Tibial nerve (tissue), 4 donors: ENCODE data around the gene SEL1L. TPM values are rescaled to one million over a fixed set of nuclear protein-coding genes. Genes with fewer than 3 reads are reported as not detected.

Experiments
- DNase-seq, 2 donors: peaks; one replicate each; pipeline ENCODE4 v3.0.0-alpha.2; 2019; ENCODE audit warnings: low spot score in 2 of 2
- H3K27ac ChIP-seq, 4 donors: fragments of 200-600 bp; sonication (generic) in 3 of 4; one replicate each; pipeline ENCODE4 v1.5.1; 2017 to 2019; ENCODE audit warnings: mild to moderate bottlenecking in 1 of 4
- H3K27me3 ChIP-seq, 2 donors: fragments of 200-600 bp; sonication (generic) in 1 of 2; one replicate each; pipeline versions ENCODE4 v1.5.1 to v1.6.0; 2017 to 2019
- H3K36me3 ChIP-seq, 3 donors: fragments of 200-600 bp; sonication (generic); one replicate each; pipeline ENCODE4 v1.5.1; 2018 to 2019
- H3K4me1 ChIP-seq, 4 donors: fragments of 200-600 bp; sonication (generic) in 3 of 4; one replicate each; pipeline ENCODE4 v1.5.1; 2017 to 2019
- H3K4me3 ChIP-seq, 4 donors: fragments of 200-600 bp; sonication (generic) in 3 of 4; one replicate each; pipeline ENCODE4 v1.5.1; 2017 to 2019; ENCODE audit warnings: mild to moderate bottlenecking in 1 of 4, moderate library complexity in 1 of 4
- H3K9me3 ChIP-seq, 4 donors: fragments of 200-600 bp; sonication (generic) in 3 of 4; one replicate each; pipeline ENCODE4 v1.5.1; 2017 to 2019
- CTCF ChIP-seq, 5 experiments: fragments of 200-600 bp in 3 of 5; fragments of 450-650 bp in 2 of 5; sonication (generic) in 3 of 5; IDR thresholded peaks; one replicate each; pipeline ENCODE4 v1.5.1; 2016 to 2019; ENCODE audit warnings: antibody characterized with exemption in 5 of 5, mild to moderate bottlenecking in 3 of 5, moderate library complexity in 2 of 5
- EP300 ChIP-seq, 2 donors: sonication (generic); formaldehyde crosslinking; IDR thresholded peaks; one replicate each; pipeline ENCODE4 v1.6.1; 2017; ENCODE audit warnings: antibody characterized with exemption in 2 of 2, mild to moderate bottlenecking in 1 of 2
- POLR2A ChIP-seq, 2 donors: fragments of 450-650 bp; IDR thresholded peaks; one replicate each; pipeline ENCODE4 v1.6.1; 2017; ENCODE audit warnings: antibody characterized with exemption in 2 of 2, mild to moderate bottlenecking in 2 of 2, moderate library complexity in 2 of 2
- WGBS, 2 donors: methylation state at CpG; one replicate each; pipeline ENCODE4 v1.1.5; 2018; 5-methylcytosine and 5-hydroxymethylcytosine counted together
- total RNA-seq, 4 donors: library from RNA; depleted of rRNA; stranded (reverse); fragments of >200 nt; gene quantifications; one replicate each; pipeline ENCODE4 v1.1.0, GENCODE V29; 2016

Gene SEL1L
- total RNA-seq, 4 donors from 2014 or later, result 35.2 to 42.2 (median 40.1) TPM

- Histone ChIP-seq H3K4me1 (peaks cover 0 to 28% (median 2%) of the 10 kb centered on the region in 4 donors), H3K27me3 (peaks cover 0 to 16% of the 10 kb centered on the region in 2 donors), H3K27ac (peak overlapping the region in 3 of 4 donors; percentile 28 to 78 (median 68)), H3K36me3 (no peaks in the 10 kb centered on the region), H3K4me3 (peak overlapping the region; percentile 51 to 75 (median 59)), H3K9me3 (no peaks in the 10 kb centered on the region)
- peak in 1 of 2 donors; percentile 29 for TF ChIP-seq POLR2A (IDR thresholded peaks at IDR 0.05)
- TF ChIP-seq EP300 (IDR thresholded peaks at IDR 0.05), result no peak
- peak; percentile 60 to 69 for DNase-seq
- WGBS, 2 donors, result 4 to 5% methylated on average over 21 to 34 of the region's 79 CpGs
These were observed 97.1 kb downstream of the SEL1L start for GRCh38 chr14:81436296-81437138.

- peaks cover 0 to 16% of the 10 kb centered on the region in 2 donors for H3K27me3 ChIP-seq
- H3K4me3 ChIP-seq, result peak overlapping the region; percentile 51 to 67 (median 59)
- H3K4me1 ChIP-seq, result peaks cover 0 to 28% (median 2%) of the 10 kb centered on the region in 4 donors
- peak in 1 of 5 experiments; percentile 7 for TF ChIP-seq CTCF (IDR thresholded peaks at IDR 0.05)
- TF ChIP-seq EP300 (IDR thresholded peaks at IDR 0.05), result no peak
- 1 to 2% methylated on average over 30 to 59 of the region's 73 CpGs for WGBS, 2 donors
- peak overlapping the region in 3 of 4 donors; percentile 28 to 78 (median 68) for H3K27ac ChIP-seq
- H3K36me3 ChIP-seq, result no peaks in the 10 kb centered on the region
- no peaks in the 10 kb centered on the region for H3K9me3 ChIP-seq
- DNase-seq, result no peak
These were observed 98.0 kb downstream of the SEL1L start for GRCh38 chr14:81435391-81436295.

GRCh38 chr14:81435048-81435390, 98.6 kb downstream of the SEL1L start:
- 10 to 12% methylated on average over 6 of the region's 6 CpGs for whole genome bisulfite sequencing, 2 donors
- TF ChIP-seq EP300 (IDR thresholded peaks at IDR 0.05), result no peak
- TF ChIP-seq POLR2A (IDR thresholded peaks at IDR 0.05), result no peak
- TF ChIP-seq CTCF (IDR thresholded peaks at IDR 0.05), result no peak
- Histone ChIP-seq H3K4me3 (peak overlapping the region; percentile 51 to 67 (median 59)), H3K9me3 (no peaks in the 10 kb centered on the region), H3K27me3 (peaks cover 0 to 16% of the 10 kb centered on the region in 2 donors), H3K4me1 (peaks cover 0 to 28% (median 2%) of the 10 kb centered on the region in 4 donors), H3K36me3 (no peaks in the 10 kb centered on the region), H3K27ac (peak overlapping the region in 2 of 4 donors; percentile 68 to 78)
- no peak for DNase-seq

GRCh38 chr14:81434230-81434629, 99.4 kb downstream of the SEL1L start:
- no peaks in the 10 kb centered on the region for H3K36me3 ChIP-seq
- no peaks in the 10 kb centered on the region for H3K9me3 ChIP-seq
- peak overlapping the region in 2 of 4 donors; percentile 17 to 30 for H3K27ac ChIP-seq
- H3K27me3 ChIP-seq, result peaks cover 0 to 16% of the 10 kb centered on the region in 2 donors
- DNase-seq, result no peak
- WGBS, 2 donors, result 41 to 48% methylated on average over 4 of the region's 4 CpGs
- peaks cover 0 to 28% (median 2%) of the 10 kb centered on the region in 4 donors for H3K4me1 ChIP-seq
- no peak for TF ChIP-seq EP300 (IDR thresholded peaks at IDR 0.05)
- no peak for TF ChIP-seq CTCF (IDR thresholded peaks at IDR 0.05)
- no peak overlapping the region for H3K4me3 ChIP-seq

GRCh38 chr14:81433378-81433777, 100.3 kb downstream of the SEL1L start:
- no peaks in the 10 kb centered on the region for H3K9me3 ChIP-seq
- peaks cover 0 to 31% (median 2%) of the 10 kb centered on the region in 4 donors for H3K4me1 ChIP-seq
- peak overlapping the region in 1 of 4 donors; percentile 17 for H3K27ac ChIP-seq
- H3K27me3 ChIP-seq, result peaks cover 0 to 14% of the 10 kb centered on the region in 2 donors
- TF ChIP-seq CTCF (IDR thresholded peaks at IDR 0.05) (no peak), POLR2A (IDR thresholded peaks at IDR 0.05) (no peak), EP300 (IDR thresholded peaks at IDR 0.05) (no peak)
- no peak for DNase-seq
- no peak overlapping the region for H3K4me3 ChIP-seq
- WGBS, 2 donors, result 85 to 93% methylated on average over 2 of the region's 2 CpGs
- H3K36me3 ChIP-seq, result no peaks in the 10 kb centered on the region
